SKM-1 treated with dmso at 0.1 percent for 144 hours (cell line): ENCODE measurements around the gene KNOP1.
"Not testable (repeated sequence)": the region's sequence is repeated elsewhere in the genome, so short reads cannot be mapped to it uniquely, and the experiment has no call there.

Source experiments
- DNase-seq: peaks from one replicate; lab custom pipeline; 2025; ENCODE audit not compliant: unreplicated experiment; lab: John Stamatoyannopoulos, UW

The KNOP1 gene

DNA sequence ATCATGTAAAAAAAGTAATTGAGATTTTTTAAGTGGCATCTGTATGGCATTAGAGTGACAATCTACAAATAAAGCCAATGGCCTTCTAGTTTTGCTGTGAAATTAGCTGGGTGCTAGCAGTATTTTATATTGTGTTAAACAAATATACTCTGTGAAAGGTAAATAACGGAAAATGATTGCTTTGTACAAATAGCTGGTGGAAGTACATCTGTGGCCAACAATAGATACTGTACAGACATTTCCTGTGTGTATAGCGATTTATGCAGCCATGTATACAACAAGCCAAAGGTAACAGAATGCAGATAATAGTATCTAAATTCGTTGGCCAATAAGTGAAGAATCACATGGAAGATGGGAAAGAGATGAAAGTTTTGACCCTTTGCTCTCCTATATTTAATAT lies 26.6 kb upstream of the KNOP1 start:
- DNase-seq: no peak

DNA sequence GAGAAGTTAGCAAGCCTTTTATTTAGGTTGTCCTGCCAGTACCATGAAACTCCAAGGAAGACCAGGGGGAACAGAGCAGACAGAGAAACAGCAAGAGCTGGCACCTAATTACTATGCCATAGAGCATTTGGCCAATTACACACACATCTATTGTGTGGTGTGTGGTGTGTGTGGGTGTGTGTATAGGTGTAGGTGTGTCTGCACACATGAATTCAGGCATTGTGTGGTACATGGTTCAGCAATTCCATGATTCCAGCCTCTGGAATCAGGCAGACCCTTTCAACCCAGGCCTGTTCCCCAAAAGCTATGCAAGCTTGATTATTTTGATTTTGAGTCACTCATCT lies 25.8 kb upstream of the KNOP1 start:
- no peak for DNase-seq

DNA sequence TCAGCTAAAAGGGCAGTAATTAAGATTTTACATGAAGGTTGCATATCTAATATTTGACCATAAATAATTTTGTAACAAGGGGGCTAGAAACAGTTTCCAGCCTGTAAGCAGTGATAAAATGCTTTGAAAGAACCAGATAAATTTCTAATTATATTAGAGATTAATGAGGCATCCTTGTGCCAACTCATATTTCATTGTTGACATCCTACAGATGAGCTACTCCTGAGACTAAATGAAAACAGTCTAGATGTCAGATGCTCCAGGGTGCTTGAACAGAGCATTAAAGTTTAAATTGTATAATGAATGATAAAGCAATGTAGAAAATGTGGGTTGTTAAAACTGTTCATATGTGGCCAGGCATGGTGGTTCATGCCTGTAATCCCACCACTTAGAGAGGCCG lies 23.3 kb upstream of the KNOP1 start:
- DNase-seq: no peak

DNA sequence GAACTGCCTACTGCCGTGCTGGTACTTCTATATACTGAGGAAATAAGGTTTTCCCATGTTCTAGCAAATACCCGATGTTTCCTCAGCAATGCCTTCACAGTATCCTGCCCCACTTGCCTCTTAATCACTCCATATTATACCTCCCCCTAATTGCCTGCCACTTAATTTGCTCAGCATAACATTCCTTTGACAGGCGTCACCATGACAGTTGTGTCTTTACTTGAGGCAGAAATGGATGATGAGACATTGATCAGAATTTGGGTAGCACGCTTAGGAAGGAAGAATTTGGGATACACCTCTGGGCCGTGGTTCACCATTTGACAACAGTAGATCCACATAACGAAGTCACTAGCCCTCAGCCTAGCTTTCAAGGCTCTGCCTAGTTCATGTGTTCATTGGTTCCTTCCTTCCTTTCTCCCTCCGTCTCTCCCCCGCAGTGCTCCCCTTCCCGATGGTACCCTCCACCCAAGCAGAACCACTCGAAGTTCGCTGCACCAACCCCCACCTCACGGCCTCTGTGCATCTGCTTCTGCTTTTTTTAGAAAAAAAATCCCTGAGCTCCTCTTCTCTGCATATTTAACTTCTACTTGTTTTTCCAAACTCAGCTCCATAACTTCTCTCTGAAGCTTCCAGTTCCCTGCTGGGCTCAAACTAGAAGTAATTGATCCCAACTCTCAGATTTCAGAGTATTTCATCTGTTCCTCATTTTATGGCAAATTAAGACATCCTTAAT lies 19.4 kb upstream of the KNOP1 start:
- no peak for DNase-seq

DNA sequence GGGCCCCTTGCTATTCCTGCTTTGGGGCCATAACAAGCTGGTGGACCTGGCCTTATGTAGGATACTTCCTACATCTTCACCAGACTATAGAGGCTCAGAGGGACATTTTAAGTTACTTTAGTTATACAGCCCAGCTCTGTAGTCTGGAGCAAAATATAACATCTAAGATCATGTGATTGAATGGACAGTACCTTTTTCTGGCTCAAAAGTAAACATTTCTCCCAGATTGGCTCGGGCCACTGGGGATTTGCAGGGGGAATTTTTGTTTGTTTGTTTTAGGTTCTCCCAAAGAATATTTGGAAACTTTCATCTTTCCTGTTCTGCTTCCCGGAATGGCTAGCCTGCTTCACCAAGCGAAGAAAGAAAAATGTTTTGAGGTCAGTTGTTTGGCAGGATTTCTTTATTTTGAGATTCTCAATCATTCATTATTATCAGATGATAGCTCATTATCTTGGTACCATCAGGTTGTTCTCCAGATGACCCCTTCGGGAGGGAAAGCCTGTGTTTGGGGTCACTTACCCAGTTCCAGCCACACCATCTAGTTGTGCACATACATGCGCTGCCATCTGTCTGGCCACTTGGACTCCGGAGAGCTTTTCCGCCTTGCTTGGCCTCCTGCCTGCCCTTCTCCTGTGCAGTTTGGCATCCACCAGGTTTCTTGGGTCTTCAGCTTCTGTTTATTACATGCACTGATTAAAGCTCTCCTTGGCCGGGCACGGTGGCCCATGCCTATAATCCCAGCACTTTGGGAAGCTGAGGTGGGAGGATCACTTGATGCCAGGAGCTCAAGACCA lies 17.2 kb upstream of the KNOP1 start:
- DNase-seq: no peak

DNA sequence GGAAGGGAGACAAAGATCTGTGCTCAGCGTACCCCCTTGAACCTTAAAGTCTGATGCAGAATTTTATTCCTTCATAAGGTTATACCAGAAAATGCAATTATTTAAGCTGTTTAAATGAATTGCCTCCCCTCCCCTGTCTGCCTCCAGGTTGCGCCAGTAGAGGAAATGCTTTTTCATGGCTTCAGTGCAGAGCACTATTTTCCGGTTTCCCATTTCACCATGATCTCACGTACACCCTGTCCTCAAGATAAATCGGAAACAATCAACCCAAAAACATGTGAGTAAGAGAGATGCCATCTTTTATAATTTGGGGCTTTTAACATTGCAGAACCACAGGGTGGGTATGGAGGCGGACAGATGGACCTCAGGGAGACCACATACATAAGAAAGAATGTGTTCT lies 15.5 kb upstream of the KNOP1 start:
- DNase-seq: no peak

DNA sequence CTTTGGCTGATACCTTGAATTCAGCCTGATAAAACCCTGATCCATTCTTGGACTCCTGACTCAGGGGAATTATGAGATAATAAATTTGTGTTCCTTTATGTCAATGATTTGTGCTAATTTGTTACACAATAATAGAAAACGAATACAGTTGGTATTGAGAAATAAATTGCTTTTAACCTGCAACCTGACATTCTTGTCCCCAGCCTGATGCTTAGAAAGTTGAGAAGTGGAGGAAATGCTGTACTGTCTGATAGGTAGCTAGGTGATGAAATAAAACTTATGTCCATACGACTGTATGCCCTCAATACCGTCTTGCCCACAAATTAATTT lies 10.6 kb upstream of the KNOP1 start:
- DNase-seq: no peak

DNA sequence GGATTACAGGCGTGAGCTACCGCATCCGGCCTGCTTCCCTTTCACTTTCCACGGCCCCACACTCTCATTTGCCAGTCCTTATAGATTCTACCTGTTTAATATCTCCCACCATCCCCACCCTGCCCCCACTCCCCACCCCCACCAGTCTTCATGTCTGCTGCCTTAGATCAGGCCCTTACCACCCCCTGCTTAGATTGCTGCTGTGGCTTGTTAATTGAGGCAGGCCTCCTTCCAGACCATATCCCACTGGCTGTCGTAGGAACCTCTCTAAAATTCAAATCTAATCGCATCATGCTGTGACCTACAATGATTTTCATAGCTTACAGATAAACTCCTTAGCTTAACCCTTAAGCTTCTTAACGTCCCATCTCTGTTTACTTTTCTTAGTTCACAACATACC lies 5.0 kb upstream of the KNOP1 start:
- no peak for DNase-seq

DNA sequence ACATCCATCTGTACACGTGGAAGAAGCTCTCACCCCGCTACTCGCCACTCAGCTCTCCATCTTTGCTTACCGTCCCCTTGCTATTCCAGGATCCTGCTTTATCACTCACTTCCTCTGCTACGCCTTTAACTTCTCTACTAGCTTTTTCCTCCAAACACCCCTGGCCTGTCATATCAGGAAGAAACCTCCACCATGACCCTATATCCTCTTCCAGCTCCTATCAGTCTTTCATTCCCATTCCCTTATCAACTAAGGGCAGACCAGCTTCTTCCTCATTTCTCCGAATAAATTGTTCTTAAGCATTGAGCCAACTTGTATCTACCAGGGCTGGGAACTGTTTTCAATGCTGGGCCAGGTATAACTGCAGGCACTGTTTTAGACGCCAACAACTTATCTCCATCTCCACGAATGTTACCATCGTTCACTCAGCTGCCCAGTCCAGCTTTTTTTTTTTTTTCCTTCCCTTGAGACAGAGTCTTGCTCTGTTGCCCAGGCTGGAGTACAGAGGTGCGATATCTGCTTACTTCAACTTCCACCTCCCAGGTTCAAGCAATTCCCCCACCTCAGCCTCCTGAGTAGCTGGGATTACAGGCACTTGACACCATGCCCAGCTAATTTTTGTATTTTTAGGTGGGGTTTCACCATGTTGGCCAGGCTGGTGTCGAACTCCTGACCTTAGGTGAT lies 4.4 kb upstream of the KNOP1 start:
- no peak for DNase-seq

DNA sequence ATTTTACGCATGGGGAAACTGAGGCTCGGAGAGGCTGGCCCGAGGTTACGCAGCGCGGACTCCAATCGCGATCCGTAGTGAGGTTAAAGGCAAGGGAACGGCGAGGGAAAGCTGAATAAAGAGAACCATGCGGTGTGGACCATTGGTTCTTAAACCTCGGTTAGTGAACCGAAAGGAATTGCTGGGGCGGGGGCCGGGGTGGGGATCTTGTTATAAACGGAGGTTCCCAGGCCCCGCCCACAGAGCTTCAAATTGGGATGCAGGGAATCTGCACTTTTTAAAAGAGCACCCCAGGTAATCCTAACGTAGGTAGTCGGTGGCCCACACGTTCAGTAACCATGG lies 568 bp upstream of the KNOP1 start:
- no peak for DNase-seq

DNA sequence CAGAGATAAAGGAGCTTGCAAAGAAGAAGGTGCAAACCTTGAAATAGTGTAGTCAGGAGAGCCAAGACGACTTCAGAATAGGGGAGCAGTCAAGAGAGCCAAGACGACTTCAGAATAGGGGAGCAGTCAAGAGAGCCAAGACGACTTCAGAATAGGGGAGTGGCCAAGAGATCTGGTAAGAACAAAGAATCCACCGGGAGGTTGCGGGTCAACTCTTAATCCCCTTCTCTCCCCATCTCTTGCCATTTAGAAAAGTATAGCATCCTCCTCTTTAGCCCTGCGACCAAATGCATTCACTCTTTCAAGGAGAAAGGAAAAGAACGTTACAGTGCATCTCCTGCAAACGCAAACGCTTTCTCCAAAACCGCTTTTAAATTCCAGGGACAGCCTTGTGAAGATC lies 713 bp downstream of the KNOP1 start:
- DNase-seq: no peak

DNA sequence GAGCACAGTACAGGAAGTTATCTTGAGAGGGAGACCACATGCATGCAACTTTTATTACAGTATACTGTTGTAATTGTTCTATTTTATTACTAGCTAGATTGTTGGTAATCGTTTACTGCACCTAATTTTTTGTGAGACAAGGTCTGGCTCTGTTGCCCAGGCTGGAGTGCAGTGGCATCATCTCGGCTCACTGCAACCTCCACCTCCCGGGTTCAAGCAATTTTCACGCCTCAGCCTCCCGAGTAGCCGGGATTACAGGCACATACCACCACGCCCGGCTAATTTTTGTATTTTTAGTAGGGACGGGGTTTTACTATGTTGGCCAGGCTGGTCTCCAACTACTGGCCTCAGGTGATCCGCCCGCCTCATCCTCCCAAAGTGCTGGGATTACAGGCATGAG lies 1.3 kb downstream of the KNOP1 start:
- not testable (repeated sequence) for DNase-seq

DNA sequence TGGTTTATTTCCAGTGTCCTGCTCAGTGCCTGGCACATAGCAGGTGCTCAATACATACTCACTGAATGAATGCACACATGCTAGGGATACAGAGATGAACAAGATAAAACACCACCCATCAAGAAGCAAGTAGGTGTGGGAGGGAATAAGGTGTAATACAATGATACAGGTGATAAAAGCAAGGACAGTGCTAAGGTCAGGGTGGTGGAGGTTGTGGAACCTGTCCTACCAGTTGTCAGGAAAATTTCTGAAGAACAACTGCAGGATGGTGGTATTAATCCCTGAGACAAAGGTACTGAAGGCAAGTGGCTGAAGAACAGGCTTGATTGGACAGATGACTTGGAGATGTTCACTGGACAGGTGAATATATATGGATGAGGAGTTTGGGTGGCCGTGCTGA lies 1.8 kb downstream of the KNOP1 start:
- DNase-seq: no peak

DNA sequence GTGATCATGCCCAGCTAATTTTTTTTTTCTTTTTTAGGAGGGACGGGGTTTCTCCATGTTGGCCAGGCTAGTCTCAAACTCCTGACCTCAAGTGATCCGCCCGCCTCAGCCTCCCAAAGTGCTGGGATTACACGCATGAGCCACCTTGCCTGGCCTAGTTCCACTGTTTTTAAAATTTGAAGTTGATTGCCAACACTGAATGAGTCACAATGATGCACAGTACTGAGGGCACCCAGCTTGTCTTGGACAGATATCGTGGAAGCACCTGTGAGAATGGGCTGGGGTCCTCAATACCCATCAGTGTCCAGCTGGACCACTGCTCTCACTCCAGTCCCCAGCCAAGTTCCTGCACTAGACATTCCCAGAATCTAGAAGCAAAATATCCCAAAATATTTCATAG lies 2.5 kb downstream of the KNOP1 start:
- DNase-seq: no peak

DNA sequence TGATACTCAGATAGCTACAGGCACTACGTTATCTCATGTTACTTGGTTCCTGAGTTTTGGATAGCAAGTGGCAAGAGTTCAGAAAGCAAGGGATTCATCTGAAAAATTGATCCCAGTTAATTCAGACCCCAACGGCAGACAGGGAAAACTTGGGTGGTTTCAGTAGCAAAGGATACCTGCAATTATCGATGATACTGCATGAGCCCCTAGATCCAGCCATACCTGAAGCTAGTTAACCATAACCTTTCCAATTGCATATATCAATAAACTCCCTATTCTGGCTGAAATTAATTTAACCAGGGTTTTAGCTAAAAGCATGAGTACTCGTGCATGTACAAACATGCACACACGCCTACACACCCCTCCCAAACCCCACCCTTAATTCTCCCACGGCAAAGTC lies 4.3 kb downstream of the KNOP1 start:
- no peak for DNase-seq

DNA sequence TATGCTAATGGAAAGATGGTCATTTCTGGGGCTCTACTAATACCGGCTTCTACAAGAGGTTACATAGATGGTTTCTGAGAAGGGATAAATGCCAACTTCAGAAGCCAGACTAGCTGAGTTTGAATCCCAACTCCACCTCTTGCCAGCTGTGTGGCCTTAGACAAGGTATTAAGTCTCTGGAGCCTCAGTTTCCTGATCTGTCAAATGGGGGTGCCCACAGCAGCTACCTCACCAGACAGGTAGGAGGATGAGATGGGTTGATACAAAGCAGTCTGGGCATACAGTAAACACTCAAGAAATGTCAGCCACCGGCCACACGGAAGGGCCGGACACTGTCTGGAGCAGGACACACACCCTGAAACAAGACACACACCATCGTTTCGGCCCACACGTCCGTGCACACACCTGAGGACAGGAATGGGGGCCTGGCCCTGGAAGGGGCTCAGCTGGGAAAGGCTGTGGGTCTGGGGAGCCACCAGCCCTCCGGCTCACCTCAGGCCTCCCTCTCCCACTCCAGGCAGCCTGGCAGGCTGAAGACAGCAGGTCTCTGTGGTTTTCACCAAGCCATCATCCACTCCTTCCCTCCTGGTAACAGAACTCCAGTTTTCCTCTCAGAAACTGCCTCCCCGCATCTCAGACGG lies 5.5 kb downstream of the KNOP1 start:
- no peak for DNase-seq

DNA sequence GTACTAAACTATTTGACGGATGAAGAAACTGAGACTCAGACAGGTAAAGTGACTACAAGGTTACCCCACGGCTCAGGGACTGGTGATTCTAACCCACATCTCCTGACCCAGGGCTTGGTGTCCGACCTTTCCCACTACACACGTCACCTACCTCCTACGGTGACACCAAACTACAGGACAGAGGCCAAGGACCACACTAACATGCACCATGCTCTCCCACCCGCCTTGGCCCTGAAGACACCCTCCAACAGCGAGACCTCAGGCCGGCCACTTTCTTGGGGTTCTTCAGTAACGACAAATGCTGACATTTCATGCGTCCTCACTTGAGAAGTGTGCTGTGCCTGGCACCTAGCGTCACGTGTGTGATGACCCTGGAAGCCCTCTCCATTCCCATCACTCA lies 6.4 kb downstream of the KNOP1 start:
- no peak for DNase-seq

DNA sequence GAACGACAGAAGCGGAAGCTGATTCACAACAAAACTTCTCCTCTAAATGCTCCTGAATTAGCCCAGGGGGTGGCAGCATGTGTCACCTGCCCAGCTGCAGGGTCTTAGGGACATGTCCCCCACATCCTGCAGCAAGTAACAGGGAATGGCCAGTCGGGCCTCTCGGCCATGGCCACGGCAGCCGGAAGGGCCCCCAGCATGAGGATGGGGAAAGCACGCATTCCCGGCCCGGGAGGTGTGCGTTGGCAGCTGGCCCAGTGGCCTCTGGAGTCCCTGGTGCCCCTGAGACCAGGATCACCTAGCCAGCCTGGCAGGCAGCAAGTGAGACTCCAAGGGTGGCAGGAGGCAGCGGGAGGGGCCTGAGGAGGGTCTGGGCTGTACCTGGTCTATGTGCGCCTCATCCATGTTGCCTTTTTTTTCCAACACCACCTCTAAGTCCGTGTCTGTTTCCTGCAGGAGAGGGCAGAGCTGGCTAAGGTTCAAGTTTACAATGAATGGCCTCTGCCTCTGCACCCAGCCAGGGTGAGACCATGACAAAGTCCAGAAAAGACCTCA lies 7.0 kb downstream of the KNOP1 start:
- no peak for DNase-seq

DNA sequence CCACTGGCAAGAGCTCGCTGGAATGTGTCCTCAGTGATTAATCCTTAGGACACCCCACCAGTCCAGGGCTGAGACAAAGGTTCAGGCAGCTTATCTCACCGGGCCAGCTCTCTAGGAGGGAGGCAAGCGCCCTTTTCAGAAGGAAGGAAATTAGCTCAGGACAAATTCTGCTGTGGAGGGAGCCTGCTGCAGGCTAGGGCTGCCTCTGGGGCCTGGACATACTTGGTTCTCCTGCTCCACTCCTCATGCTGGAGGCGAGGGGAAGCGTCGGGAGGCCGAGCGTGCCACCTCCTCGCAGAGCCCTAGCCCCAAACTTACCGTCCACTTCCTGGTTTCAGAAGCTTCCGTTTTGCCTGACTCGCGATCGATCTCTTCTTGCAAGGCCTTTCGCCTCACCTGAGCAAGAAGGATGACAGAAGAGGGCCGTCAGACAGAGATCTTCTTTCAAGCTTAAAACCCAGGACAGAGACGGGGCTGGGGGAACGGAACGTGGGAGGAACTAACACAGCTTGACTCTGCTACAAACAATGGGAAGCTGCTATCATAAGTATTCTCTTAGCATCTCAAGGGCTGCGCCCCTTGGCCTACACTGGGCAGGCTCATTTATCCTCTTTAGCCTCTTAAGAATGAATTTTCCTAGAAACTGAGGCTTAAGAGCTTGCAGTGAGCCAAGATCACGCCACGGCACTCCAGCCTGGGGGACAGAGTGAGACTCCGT lies 7.7 kb downstream of the KNOP1 start:
- DNase-seq: no peak

DNA sequence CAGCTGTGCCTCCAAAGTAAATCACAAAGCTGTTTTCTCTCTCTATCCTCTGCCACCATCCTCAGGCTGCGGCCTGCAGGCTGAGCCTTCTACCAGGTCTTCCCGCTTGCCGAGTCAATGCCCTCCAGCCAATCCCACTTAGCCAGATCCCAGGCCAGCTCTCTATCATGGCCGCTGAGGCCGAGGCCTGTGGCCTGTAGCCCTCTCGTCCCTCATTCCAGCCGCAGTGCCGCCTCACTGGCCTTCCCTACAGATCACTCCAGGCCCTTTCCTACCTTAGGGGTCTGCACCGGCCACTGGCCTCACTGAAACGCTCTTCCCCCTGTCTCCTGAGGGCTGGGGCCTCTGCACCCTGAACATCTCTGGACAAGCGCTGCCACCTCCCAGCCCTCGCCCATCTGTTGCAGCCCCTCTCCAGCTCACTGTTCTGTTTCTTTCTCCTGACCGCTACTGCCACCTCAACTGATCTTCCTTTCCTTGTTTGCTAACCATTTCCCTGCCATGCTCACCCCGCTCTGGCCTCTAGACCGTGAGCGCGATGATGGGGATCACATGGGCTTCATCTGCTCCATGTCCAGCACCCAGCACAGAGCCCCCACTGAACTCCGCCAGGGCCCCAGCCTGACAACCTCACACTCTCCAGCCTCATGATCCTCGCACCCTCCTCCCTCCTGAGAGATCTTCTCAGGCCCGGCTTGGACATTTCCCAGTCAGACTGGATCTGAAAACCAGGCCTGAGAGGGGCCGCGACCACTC lies 8.5 kb downstream of the KNOP1 start:
- no peak for DNase-seq
